Myometrial cell (primary cell): ENCODE data around the gene RXFP2. TPM values are rescaled to one million over a fixed set of nuclear protein-coding genes. Genes with fewer than 3 reads are reported as not detected.

Source experiments
- total RNA-seq: library from RNA; depleted of rRNA; stranded (reverse); fragments of >200 nt; gene quantifications from 2 replicates; pipeline ENCODE4 v1.2.3, GENCODE V29; 2015

The RXFP2 gene, protein sequence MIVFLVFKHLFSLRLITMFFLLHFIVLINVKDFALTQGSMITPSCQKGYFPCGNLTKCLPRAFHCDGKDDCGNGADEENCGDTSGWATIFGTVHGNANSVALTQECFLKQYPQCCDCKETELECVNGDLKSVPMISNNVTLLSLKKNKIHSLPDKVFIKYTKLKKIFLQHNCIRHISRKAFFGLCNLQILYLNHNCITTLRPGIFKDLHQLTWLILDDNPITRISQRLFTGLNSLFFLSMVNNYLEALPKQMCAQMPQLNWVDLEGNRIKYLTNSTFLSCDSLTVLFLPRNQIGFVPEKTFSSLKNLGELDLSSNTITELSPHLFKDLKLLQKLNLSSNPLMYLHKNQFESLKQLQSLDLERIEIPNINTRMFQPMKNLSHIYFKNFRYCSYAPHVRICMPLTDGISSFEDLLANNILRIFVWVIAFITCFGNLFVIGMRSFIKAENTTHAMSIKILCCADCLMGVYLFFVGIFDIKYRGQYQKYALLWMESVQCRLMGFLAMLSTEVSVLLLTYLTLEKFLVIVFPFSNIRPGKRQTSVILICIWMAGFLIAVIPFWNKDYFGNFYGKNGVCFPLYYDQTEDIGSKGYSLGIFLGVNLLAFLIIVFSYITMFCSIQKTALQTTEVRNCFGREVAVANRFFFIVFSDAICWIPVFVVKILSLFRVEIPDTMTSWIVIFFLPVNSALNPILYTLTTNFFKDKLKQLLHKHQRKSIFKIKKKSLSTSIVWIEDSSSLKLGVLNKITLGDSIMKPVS
- total RNA-seq: not detected in 2 replicates

DNA sequence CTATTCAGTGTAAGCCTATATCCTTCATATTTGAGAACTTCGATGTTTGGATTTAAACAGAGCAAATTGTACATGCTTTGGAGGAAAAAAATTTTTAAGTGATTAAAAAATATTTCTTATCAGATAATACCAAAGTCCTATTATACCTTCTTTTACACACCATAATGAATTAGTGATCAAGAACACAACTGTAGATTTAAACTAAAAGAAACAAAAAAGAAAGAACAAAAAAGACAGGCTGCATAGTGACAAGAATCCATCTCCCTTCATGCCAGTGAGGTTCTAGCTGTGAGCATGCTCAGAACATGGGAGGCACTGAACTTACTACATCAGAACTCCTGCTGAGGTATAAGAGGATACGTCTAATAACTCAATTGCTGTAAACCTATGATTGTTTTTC is at the start of gene RXFP2:
Gene RXFP2 (plus strand): TSS at position 301 of the 400 bp plus-strand sequence. CDS start 87 bp downstream, at position 388.

